Smooth muscle cell (in vitro differentiated cells): Measurements from ENCODE around the gene TNIP2. TPM values are rescaled to one million over a fixed set of nuclear protein-coding genes. Genes with fewer than 3 reads are reported as not detected.

Source experiments
- DNase-seq: peaks from one replicate; lab custom pipeline; 2025; ENCODE audit not compliant: unreplicated experiment; lab: John Stamatoyannopoulos, UW
- H2AFZ ChIP-seq: fragments of 200-600 bp; sonication (generic); 2 replicates; pipeline ENCODE4 v1.6.0; 2016; ENCODE audit warnings: antibody characterized with exemption, low read depth, mild to moderate bottlenecking
- H3F3A ChIP-seq: fragments of 200-600 bp; sonication (generic); 2 replicates; pipeline ENCODE4 v1.6.0; 2017; ENCODE audit warnings: antibody characterized with exemption, low read depth
- H3K27ac ChIP-seq: fragments of 200-600 bp; sonication (generic); 2 replicates; pipeline ENCODE4 v1.5.1; 2016; ENCODE audit warnings: low read depth, mild to moderate bottlenecking
- H3K27me3 ChIP-seq: fragments of 200-600 bp; sonication (generic); 2 replicates; pipeline ENCODE4 v1.6.1; 2016; ENCODE audit warnings: low read depth, mild to moderate bottlenecking
- H3K36me3 ChIP-seq: fragments of 200-600 bp; sonication (generic); 2 replicates; pipeline ENCODE4 v1.5.1; 2016; ENCODE audit warnings: low read depth
- H3K4me1 ChIP-seq: fragments of 200-600 bp; sonication (generic); 2 replicates; pipeline ENCODE4 v1.5.1; 2016; ENCODE audit warnings: low read depth
- H3K4me2 ChIP-seq: fragments of 200-600 bp; sonication (generic); 2 replicates; pipeline ENCODE4 v1.6.0; 2016; ENCODE audit warnings: mild to moderate bottlenecking
- H3K4me3 ChIP-seq: fragments of 200-600 bp; sonication (generic); 2 replicates; pipeline ENCODE4 v1.5.1; 2016; ENCODE audit warnings: mild to moderate bottlenecking
- H3K79me2 ChIP-seq: fragments of 200-600 bp; sonication (generic); 2 replicates; pipeline ENCODE4 v1.6.0; 2016; ENCODE audit warnings: low read depth, mild to moderate bottlenecking
- H3K9ac ChIP-seq: fragments of 200-600 bp; sonication (generic); 2 replicates; pipeline ENCODE4 v1.6.0; 2016; ENCODE audit warnings: low read depth
- H3K9me3 ChIP-seq: fragments of 200-600 bp; sonication (generic); replicated peaks from 2 replicates; pipeline ENCODE4 v1.5.1; 2016; ENCODE audit warnings: low read depth
- H4K20me1 ChIP-seq: fragments of 200-600 bp; sonication (generic); 2 replicates; pipeline ENCODE4 v1.6.0; 2016; ENCODE audit warnings: low read depth
- WGBS: methylation state at CpG from one replicate; pipeline ENCODE4 v1.1.7; 2016; ENCODE audit warnings: low lambda C conversion rate; 5-methylcytosine and 5-hydroxymethylcytosine counted together
- polyA plus RNA-seq: library from polyadenylated mRNA; unstranded; fragments of >200 nt; fragmentation: Nextera tagmentation; extraction: Ambion mirVana; gene quantifications from 2 replicates; pipeline ENCODE4 v1.2.1, GENCODE V29; 2016
- total RNA-seq: library from RNA; depleted of rRNA; stranded (reverse); fragments of >200 nt; gene quantifications from 2 replicates; pipeline ENCODE4 v1.2.3, GENCODE V29; 2014
- TF ChIP-seq, protein P1 (sequence below): fragments of 200-600 bp; sonication (generic); IDR thresholded peaks from 2 replicates; pipeline ENCODE4 v1.5.1; 2017; ENCODE audit warnings: borderline replicate concordance, mild to moderate bottlenecking, antibody characterized with exemption; ENCODE audit not compliant: insufficient read depth, poor library complexity, severe bottlenecking

The TNIP2 gene
- total and polyA plus RNA-seq, 2 experiments from 2014 or later: 23.8 to 37.5 TPM

DNA sequence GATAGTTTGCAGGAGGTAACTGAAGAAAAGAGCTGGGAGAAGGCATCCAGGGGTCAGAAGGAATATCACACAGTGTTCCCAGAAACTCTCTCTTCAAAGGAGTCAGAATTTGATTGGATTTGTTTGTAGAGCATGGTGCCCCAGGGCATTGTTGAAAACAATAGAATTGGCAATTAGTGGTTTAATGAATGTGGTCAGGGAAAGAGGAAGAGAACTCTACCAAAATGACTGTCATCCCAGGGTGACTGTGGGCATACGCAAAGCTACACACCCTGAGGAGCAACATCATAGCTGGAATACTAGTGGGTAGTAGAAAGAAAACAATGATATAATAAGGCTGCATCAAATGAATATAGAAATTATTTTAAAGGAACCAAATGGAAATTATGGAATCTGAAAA is 21.5 kb downstream of the TNIP2 start:
- peaks cover 5% of the 10 kb centered on the region for H3K9me3 ChIP-seq
- H3K36me3 ChIP-seq: no peaks in the 10 kb centered on the region
- no peak overlapping the region for H3K27ac ChIP-seq
- no peak for DNase-seq
- no peaks in the 10 kb centered on the region for H4K20me1 ChIP-seq
- H3F3A ChIP-seq: no peaks in the 10 kb centered on the region
- TF ChIP-seq, protein P1, sequence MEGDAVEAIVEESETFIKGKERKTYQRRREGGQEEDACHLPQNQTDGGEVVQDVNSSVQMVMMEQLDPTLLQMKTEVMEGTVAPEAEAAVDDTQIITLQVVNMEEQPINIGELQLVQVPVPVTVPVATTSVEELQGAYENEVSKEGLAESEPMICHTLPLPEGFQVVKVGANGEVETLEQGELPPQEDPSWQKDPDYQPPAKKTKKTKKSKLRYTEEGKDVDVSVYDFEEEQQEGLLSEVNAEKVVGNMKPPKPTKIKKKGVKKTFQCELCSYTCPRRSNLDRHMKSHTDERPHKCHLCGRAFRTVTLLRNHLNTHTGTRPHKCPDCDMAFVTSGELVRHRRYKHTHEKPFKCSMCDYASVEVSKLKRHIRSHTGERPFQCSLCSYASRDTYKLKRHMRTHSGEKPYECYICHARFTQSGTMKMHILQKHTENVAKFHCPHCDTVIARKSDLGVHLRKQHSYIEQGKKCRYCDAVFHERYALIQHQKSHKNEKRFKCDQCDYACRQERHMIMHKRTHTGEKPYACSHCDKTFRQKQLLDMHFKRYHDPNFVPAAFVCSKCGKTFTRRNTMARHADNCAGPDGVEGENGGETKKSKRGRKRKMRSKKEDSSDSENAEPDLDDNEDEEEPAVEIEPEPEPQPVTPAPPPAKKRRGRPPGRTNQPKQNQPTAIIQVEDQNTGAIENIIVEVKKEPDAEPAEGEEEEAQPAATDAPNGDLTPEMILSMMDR: no peak
- H2AFZ ChIP-seq: no peak overlapping the region
- H3K4me1 ChIP-seq: no peaks in the 10 kb centered on the region
- no peaks in the 10 kb centered on the region for H3K79me2 ChIP-seq
- WGBS: 88% methylated on average over 1 of the region's 1 CpG
- no peak overlapping the region for H3K4me3 ChIP-seq
- H3K27me3 ChIP-seq: no peaks in the 10 kb centered on the region
- no peak overlapping the region for H3K9ac ChIP-seq
- no peak overlapping the region for H3K4me2 ChIP-seq

- no peak overlapping the region for H3K4me2 ChIP-seq
- no peak overlapping the region for H3K27ac ChIP-seq
- no peaks in the 10 kb centered on the region for H3K27me3 ChIP-seq
- WGBS: 98% methylated on average over 2 of the region's 2 CpGs
- no peaks in the 10 kb centered on the region for H3K4me1 ChIP-seq
- H3K4me3 ChIP-seq: no peak overlapping the region
- no peak overlapping the region for H2AFZ ChIP-seq
- no peak overlapping the region for H3K9ac ChIP-seq
- DNase-seq: no peak
- H3K36me3 ChIP-seq: no peaks in the 10 kb centered on the region
- TF ChIP-seq, protein P1: no peak
- H3K9me3 ChIP-seq: peaks cover 5% of the 10 kb centered on the region
- no peaks in the 10 kb centered on the region for H3F3A ChIP-seq
- H4K20me1 ChIP-seq: no peaks in the 10 kb centered on the region
- no peaks in the 10 kb centered on the region for H3K79me2 ChIP-seq
These were observed 22.1 kb downstream of the TNIP2 start for GRCh38 chr4:2733844-2734574.

GRCh38 chr4:2733001-2733843 is 22.9 kb downstream of the TNIP2 start:
- Histone ChIP-seq H3K4me1 (no peaks in the 10 kb centered on the region), H4K20me1 (no peaks in the 10 kb centered on the region), H3K9ac (no peak overlapping the region), H3K27ac (no peak overlapping the region), H2AFZ (no peak overlapping the region), H3K27me3 (no peaks in the 10 kb centered on the region), H3K4me2 (no peak overlapping the region), H3K4me3 (no peak overlapping the region), H3K36me3 (no peaks in the 10 kb centered on the region), H3K79me2 (no peaks in the 10 kb centered on the region), H3K9me3 (peaks cover 5% of the 10 kb centered on the region), H3F3A (no peaks in the 10 kb centered on the region)
- 96% methylated on average over 19 of the region's 21 CpGs for whole genome bisulfite sequencing
- no peak for DNase-seq
- TF ChIP-seq, protein P1: no peak
